GM20431 (cell line): ENCODE results near the gene MRPL53.

Source experiments
- in situ Hi-C: fragments of 300-500 bp; cut with MseI, MboI; formaldehyde crosslinking; loops from one replicate; pipeline ENCODE4 v1.15.0; 2020; ENCODE audit warnings: low sequenced_read_pairs; ENCODE audit not compliant: unreplicated experiment

Gene MRPL53

DNA sequence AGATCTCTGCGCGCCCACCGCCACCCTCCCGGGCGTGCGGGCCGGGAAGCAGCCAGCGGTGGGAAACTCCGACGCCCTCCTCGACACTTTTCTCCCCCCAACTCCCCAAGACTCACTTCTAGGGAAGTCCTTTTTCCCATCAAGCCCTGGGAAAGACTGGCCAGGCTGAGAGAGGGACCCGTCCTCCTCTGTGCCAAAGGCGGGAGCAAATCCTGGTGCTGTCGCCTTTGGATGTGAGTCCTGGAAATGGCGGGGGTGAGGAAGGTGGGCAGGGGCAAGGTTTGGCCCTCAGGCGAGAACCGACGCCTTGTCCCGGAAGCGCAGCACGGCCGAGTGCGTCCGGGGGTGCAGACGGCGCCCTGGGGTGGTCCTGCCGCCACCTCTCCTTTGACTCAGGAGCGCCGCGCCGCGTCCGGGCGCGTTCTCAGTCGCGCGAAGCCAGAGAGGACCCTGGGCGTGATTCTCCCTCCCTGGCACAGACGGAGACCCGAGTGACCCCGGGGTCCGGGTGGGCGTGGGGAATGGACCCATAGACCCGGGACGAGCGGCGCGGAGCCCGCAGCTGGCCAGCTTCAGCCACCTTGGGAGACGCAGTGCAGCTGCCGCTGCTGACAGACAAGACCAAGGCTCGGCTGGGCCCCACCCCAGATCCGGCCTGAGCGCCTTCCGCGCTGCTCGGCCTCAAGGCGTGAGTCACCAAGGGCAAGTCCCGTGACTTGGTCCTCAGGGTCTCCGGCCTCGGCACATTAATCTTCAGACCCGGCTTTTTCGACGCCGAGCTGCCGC lies 30.4 kb upstream of the MRPL53 start:
- in situ Hi-C loops, result no loop called here

DNA sequence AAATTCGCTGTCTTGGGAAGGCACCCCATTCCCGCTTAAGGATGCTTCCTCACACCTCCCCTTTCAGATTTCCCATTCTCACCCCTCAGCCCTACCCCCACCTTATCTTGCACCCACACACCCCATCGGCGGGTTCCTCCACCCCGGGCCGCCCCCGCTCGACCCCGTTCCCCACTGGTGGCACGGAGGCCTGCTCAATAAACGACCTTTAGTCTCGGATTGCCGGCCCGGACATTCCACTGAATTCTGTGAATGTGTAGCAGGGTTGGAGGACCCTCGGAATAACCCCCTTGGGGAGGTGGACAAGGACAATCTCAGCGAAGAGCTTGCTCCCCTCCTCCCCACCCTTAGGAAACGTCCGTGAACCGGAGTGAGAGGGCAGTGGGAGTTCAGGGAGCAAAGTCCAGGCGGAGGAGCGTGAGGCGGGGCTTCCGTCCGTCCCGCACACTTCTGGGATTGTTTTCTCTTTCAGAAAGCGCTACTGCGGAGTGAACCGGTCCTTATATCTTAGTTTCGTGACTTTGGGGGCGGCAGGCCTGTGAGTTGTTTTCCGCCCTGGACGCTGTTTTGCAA lies 29.8 kb upstream of the MRPL53 start:
- in situ Hi-C loops, result no loop called here

DNA sequence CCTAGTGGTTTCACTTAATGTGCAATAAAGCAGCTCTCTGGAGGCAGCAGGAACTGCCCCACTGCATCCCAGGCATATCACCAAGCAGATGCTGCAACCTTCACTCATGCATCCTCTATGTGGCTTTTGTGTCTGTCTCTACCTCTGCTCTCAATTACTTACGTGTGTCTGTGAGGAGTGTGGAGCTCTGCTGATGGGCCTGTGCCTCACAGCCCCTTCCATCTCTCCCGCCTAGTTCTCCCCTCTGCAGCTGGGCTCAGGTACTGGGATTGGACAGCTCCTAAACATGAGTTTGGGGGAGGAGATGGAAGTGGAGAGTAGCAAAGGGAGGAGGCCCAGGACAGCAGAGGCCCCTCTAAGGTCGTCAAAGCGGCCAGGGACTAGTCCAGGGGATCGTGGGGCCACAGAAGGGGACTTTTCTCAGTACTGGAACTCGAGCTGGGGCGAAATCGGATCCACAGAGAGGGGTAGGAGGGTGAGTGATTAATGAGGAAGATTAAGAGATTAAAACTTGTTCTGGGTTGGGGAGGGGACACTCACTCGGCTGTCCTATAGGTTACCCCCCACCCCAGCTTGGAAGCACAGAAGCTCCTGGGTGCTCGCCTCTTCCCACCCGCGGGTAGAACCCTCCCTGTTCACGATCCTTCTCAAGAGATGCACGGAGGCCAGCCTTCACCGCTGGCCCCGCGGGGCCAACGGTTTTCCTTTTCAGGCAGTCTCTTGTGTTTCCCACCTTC lies 29.0 kb upstream of the MRPL53 start:
- in situ Hi-C loops, result no loop called here

DNA sequence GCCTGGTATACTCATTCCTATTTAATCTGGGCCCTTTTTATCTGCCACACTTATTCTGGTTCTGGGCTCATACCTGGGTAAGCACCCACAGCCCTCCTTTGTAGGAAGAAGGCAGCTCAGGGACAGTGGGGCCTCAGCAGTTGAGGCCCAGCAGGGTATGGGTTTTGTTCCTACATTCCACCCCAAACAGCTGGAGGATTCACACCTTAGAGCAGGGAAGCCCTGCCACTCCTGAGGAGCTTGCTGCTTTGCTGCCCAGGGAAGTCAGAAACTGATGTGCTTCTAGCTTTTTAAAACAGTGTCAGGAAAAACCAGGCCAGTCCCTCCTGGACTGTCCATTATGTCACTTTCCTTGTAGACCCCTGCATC lies 28.1 kb upstream of the MRPL53 start:
- in situ Hi-C loops, result no loop called here

DNA sequence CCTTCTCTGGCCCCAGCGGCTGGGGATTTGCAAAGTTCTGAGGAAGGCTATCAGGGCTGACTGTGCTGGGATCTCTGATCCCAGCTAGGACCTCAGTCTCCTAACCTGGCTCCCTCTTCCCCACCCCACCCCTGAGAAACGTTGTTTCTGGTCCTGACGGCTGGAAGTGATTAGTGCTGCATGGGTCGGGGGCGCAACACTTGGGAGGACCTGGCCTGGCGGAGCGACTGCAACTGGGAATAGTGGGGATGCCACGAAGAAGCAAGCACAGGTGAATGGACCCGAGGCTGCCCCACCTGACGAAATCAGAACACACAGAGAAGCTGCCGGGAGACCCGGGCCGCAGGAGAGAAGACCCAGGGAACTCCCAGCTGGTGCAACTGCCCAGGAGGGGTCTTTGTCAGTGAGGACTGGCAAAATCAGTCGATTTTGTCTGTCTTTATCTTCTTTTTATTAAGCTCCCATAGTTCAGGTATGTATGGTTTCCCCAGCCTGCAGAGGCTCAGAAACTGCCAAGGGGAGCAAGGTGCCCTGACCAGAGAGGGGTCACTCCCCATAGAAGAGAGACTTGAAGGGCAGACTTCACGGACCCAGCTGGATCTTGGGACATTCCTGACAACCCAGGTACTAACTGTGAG lies 27.6 kb upstream of the MRPL53 start:
- in situ Hi-C loops, result loop anchor here (25.0 kb wide), 1 partner anchor 87 kb away; no protein-coding TSS in a partner anchor

DNA sequence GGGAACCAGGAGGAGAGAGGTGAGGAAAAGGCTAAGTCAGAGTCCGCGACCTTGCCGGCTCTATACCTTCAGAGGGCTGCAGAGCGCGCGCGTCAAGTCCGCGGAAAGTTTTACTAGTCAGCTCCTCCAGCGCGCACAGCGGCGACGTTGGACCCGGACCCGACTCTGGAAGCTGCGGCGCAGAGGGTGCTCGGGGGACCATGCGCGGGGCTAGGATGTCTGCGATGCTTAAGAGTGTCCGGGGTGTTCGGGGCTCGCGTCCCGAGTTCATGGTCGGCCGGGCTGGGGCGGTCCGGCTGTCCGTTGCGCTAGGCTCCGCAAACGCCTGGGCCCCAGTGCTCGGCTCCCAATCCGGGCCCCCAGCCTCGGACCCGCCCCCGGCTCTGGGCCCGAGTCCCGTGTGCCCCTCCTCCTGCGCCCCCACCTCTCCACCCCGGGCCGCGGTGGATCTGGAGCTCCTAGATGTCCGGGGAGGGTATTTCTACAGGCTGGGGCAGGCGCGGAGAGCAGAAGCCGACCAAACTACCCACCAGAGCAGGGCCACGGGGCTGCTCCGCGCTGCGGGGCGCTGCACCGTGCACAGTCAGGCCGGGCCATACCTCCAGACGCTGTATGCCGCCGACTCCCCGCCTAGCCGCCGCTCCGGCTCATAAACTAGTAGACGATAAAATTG lies 26.9 kb upstream of the MRPL53 start, which contains the start of gene LBX2:
TSS of gene LBX2 (minus strand) at position 337 of the 673 bp plus-strand sequence. CDS start at position 271, 66 bp downstream.
- in situ Hi-C loops, result loop anchor here (25.0 kb wide), 1 partner anchor 88 kb away; no protein-coding TSS in a partner anchor

DNA sequence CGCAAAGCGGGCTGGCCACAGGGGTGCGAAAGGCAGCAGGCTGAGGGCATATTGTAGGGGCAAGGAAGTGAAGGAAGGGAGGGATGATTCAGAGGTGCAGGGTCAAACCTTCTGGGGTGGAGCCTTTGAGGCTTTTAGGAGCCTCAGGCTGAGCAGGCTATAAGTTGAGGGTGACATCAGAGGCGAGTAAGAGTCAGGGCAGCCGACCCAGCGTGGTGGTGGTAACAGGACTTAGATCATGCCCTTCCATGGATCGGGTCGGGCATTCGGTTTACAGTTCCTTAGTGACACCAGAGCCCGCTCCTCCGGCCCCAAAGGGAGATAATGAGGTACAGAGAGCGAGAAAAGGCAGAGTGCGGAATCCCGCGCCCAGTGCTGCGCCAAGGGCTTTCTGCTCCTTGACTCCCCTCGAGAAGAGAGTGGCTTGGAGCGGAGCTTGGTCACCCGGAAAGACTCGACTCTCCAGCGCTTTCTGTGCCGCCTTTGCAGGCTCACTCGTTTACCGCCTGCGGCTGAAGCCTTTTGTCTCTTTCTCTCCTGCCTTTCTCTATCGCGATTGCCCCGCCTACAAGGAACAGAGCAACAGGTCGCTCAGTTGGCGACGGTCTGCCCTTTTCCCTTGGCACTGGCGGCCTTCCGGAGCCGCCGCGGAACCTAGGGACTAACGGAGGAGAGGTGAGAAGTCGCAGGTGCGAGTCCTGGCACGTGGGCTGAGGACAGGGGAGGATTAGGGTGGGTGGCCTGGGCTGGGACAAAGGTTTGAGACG lies 26.2 kb upstream of the MRPL53 start:
- in situ Hi-C loops, result loop anchor here (25.0 kb wide), 1 partner anchor 89 kb away; no protein-coding TSS in a partner anchor

DNA sequence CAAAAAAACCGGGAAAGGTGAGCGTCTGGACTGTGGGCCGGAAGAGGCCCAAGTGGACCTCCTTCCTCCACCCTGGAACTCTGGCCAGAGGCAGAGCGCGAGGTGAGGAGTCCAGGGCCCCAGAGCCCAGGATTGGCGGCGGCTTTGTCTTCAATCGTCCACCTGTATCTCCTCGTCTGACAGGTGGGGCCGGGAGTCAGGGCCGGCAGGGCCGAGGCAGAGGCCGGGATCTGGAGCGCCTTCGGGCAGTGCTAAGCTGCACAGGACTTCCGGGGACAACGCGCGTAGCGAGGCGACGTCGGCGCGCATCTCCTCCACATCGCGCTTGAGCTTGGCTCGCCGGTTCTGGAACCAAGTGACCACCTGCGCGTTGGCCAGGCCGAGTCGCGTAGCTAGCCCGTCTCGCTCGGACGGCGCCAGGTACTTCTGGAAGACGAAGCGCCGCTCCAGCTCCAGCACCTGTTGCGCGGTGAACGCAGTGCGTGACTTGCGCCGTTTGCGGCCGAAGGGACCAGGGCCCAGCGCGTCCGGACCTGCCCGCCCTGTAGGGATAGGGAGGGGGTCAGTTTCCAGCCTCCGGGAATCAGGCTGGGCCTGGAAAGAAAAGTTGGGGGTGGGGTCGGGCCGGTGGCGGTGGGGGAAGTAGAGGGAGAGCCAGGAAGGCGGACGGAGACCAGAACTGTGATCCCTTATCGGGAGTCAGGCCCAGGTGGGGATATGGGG lies 25.5 kb upstream of the MRPL53 start:
- in situ Hi-C loops, result loop anchor here (25.0 kb wide), 1 partner anchor 89 kb away; no protein-coding TSS in a partner anchor

DNA sequence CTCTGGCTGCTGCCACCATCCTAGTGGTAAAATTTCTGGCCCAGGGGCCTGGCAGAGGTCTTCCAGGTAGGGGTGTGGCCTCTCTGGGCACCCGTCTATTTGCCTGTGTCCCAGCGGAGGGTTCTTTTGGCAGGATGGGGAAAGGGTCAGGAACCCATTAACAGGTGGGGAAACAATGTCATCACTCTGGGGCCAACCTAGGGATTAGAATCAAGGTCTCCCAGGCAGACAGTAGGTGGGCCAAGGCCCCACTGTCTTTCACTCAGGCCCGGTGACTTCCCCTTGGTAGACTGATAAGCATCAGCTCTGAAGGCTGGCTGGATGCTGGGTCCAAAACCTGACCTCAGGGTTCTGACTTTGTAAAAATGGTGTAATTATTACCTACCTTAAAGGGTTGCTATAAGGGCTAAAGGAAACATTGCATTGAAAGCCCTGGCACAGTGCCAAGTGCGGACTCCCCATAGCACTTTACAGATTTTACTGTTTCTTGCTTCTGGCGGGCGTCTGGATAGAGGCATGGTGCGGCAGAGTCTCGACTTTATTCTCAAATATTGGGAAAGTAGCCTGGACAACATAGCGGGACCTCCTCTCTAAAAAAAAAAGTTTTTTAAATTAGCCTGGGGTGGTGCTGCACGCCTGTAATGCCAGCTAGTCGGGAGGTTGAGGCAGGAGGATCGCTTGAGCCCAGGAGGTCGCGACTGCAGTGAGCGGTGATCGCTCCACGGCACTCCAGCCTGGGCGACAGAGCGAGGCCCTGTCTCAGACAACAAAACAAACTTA lies 24.7 kb upstream of the MRPL53 start:
- in situ Hi-C loops, result loop anchor here (25.0 kb wide), 1 partner anchor 90 kb away; no protein-coding TSS in a partner anchor

DNA sequence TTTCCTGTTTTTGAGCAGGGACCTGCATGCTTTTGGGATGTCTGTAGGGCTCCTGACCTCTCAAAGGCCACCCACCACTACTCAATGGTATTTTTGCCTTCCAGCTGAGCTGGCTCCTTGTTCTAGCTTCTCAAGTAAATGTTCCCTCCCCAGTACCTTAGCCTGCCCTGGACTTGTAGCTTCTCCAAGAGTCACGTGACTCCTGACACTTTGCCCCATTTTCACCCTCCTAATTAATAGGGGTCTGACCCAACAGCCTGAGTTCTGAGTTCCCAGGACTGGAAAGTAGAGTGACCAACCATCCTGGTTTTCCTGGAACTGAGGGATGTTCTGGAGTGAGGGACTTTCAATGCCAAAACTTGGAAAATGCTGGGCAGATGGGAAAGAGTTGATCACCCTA lies 23.0 kb upstream of the MRPL53 start:
- in situ Hi-C loops, result loop anchor here (25.0 kb wide), 1 partner anchor 92 kb away; no protein-coding TSS in a partner anchor

DNA sequence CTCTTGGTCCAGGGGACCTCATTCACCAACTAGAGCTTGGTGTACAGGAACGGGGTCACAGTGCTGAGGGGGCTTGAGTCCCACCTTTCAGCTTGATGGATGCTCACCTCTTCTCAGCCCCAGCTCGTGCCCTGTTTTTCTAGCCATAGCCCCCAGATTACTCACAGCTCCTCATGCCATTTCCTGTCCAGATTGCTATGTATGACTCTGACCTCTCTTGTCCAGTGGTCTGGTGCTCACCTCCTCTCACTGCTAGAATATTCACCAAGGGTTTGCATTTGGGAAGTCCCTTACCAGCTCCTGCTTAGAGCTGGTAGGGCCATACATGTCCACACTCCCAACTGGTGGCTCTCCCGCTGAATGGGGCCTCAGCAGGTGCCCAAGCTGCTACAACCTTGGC lies 21.1 kb upstream of the MRPL53 start:
- in situ Hi-C loops, result loop anchor here (25.0 kb wide), 1 partner anchor 94 kb away; no protein-coding TSS in a partner anchor

DNA sequence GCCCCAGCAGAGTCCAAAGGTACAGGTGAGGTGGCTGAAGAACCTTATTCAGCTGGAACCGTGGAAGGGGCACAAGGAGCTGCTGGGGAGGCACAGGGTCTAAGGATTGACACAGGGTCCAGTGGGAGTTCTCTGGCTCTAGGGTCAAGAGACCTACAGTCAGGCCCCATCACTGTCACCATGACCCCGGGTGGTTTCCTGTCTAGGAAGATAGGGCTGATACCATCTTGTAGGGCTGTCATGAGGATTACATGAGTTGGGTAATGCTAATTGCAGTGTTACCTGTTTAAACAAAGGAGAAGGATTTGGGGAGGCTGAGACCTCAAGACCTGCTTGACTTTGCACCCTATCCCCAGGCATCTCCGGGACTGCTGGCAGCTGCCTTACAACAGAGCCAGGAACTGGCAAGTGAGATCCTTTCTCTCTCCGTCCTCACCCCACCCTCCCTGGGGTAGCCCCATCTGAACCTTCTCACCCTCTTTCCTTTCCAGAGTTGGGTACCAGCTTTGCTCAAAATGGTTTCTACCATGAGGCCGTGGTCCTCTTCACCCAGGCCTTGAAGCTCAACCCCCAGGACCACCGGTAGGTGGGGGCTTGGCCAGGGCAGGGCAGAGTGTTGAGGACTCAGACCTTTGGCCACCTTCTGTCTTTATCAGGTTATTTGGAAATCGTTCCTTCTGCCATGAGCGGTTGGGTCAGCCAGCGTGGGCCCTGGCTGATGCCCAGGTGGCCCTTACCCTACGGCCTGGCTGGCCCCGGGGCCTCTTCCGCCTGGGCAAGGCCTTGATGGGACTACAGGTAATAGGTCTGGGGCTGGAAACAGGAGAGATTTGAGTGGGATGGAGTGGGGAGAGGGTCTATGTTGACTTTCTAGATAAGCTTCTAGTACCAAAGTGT lies 19.4 kb upstream of the MRPL53 start:
- in situ Hi-C loops, result loop anchor here (25.0 kb wide), 1 partner anchor 95 kb away; no protein-coding TSS in a partner anchor

DNA sequence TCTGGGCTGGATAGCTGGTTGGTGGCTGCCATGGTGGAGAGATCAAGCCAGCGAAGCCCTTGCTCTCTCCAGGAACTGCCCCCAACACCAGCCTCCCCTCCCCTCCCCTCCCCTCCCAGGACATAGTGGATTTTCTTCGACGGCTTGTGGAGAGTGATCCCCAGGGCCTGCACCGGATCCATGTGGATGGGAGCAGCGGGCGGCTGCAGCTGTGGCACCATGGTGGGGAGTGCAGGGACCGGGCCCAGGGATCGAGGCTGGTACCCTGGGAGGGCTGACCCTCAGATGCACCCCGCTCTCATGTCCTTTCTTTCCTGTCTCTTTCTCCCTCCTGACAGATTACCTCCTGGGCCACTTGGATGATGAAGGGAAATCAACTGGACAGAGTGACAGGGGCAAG lies 17.4 kb upstream of the MRPL53 start:
- in situ Hi-C loops, result loop anchor here (25.0 kb wide), 1 partner anchor 97 kb away; no protein-coding TSS in a partner anchor

DNA sequence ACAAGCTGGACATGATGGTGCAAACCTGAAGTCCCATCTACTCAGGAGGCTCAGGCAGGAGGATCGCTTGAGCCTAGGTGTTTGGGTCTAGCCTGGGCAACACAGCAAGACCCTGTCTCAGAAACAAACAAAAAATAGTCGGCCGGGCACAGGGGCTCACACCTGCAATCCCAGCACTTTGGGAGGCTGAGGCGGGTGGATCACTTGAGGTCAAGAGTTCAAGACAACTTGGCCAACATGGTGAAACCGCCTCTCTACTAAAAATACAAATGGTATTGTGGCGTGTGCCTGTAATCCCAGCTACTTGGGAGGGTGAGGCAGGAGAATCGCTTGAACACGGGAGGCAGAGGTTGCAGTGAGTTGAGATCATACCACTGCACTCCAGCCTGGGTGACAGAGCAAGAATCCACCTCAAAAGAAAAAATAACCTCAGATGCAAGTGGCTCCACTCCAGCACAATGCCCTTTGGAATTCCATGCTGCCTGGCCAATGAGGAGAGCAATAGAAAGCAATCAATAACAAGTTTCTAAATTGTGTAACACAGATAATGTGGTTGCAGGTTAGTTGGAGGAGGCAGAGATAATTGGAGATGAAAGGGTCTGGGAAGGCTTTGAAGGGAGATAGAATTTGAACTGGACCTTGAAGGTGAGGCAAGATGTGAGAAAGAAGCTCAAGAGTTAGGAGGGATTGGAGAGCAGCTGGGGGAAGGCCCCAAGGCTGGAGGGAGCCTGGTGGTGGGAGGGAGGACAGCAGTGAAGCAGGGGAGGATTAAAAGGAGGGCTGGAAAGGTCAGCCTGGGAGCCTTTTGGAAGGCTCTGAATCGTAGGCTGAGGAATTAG lies 16.4 kb upstream of the MRPL53 start:
- in situ Hi-C loops, result loop anchor here (25.0 kb wide), 1 partner anchor 98 kb away; no protein-coding TSS in a partner anchor

DNA sequence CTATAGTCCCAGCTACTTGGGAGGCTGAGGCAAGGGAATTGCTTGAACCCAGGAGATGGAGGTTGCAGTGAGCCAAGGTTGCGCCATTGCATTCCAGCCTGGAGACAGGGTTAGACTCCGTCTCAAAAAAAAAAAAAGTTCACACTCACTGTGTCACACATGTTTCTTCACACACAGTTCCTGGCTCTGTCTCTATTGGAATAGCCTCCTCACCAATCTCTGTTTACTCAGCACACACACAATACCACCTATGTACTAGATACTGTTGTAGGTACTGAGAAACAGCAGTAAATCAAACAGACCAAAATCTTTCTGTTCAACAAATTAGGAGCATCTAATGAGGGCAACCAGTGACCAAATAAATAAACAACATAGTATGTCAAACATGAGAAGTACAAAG lies 13.7 kb upstream of the MRPL53 start:
- in situ Hi-C loops, result loop anchor here (25.0 kb wide), 1 partner anchor 101 kb away; no protein-coding TSS in a partner anchor
